ENCODE measurements around the gene MRNIP.
A peak's percentile ranks its signal among the peaks of the same experiment; 100 is the strongest.

The MRNIP gene

DNA sequence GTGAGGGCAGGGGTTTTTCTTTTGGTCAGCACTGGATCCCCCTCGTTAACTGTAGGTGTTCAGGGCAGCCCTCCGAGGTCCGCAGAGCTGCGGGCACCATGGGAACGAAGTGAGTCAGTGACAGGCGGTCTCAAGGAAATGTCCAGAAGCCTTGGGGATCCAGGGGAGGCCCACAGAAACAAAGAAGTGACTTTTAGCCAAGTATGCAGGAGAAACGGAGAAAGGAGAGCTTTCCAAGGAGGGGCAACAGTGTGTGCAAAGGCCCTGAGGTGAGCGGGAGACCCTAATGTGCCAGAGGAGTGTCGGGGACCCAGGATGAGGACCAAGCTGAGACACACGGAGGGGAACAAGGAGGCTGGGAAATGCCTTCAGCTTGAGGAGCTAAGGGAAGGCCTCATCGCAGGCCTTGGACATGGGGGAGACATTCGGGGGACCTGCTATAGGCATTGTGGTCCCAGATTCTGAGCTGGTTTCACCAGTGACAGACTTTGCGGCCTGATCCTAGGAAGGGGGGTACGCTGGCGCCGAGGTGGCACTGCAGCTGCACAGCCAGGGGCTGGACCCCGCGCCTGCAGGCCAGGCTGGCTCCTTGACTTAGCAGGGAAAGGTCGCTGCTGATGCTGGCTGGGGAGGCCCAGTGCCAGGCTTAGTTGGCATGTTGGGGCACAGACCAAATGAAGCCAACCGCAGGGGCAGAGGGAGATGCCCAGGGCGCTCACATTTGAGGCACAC, 61.6 kb downstream of the MRNIP start:
- no peak for TF ChIP-seq CTCF (IDR thresholded peaks at IDR 0.05; ENCODE audit: extremely low read depth, insufficient read depth, missing control alignments)
- no peak for DNase-seq (ENCODE audit: low spot score)
- in situ Hi-C loops (cut with MboI; ENCODE audit: low pct_unique_long_range_greater_than_20kb, low sequenced_read_pairs, unreplicated experiment): loop anchor here (10.0 kb wide), 1 partner anchor 108 kb away; the partner anchor contains the start of gene TBC1D9B

DNA sequence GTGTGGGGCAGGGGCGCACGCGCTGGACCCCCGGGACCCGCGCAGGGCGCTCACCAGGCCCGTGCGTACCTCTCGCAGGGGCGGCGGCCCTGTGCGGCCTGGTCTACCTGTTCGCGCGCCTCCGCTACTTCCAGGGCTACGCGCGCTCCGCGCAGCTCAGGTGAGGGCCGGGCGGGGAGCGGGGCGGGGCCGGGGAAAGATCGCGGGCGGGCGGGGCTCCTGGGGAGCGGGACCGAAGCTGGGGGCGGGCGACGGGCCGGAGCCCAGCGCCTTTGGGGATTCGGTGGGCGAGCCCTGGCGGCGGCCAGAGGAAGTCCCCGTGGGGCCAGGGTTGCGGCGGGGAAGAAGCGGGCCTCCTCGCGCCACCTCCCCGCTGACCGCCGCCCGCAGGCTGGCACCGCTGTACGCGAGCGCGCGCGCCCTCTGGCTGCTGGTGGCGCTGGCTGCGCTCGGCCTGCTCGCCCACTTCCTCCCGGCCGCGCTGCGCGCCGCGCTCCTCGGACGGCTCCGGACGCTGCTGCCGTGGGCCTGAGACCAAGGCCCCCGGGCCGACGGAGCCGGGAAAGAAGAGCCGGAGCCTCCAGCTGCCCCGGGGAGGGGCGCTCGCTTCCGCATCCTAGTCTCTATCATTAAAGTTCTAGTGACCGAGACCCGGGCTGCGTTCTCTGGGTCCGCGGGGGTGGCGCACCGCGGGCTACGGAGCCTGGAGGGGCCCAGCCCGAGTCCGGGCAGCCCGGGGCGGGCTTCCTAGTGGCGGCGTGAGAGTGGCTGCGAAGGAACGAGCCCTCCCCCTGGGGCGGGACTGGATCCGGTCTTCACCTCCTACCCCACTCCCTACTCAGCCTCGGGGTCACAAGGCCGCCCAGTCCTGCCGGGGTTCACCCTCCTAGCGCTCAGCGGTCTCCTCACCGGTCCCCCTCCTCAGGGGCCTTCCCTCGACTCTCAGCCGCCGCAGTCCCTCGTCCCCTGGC, 62.5 kb downstream of the MRNIP start:
- in situ Hi-C loops (cut with MboI; ENCODE audit: low pct_unique_long_range_greater_than_20kb, low sequenced_read_pairs, unreplicated experiment): loop anchor here (10.0 kb wide), 1 partner anchor 109 kb away; the partner anchor contains the start of gene TBC1D9B
- DNase-seq (ENCODE audit: low spot score): peak; percentile 88
- TF ChIP-seq CTCF (IDR thresholded peaks at IDR 0.05; ENCODE audit: extremely low read depth, insufficient read depth, missing control alignments): peak; percentile 94

- in situ Hi-C loops (cut with MboI; ENCODE audit: low pct_unique_long_range_greater_than_20kb, low sequenced_read_pairs, unreplicated experiment): loop anchor here (10.0 kb wide), 1 partner anchor 110 kb away; the partner anchor contains the start of gene TBC1D9B
- no peak for TF ChIP-seq CTCF (IDR thresholded peaks at IDR 0.05; ENCODE audit: extremely low read depth, insufficient read depth, missing control alignments)
- DNase-seq (ENCODE audit: low spot score): no peak
Observed at GRCh38 chr5:179795049-179795862, 63.4 kb downstream of the MRNIP start.

- no peak for TF ChIP-seq CTCF (IDR thresholded peaks at IDR 0.05; ENCODE audit: extremely low read depth, insufficient read depth, missing control alignments)
- in situ Hi-C loops (cut with MboI; ENCODE audit: low pct_unique_long_range_greater_than_20kb, low sequenced_read_pairs, unreplicated experiment): loop anchor here (10.0 kb wide), 1 partner anchor 110 kb away; the partner anchor contains the start of gene TBC1D9B
- DNase-seq (ENCODE audit: low spot score): no peak
Observed at GRCh38 chr5:179794575-179794974, 64.0 kb downstream of the MRNIP start.

GRCh38 chr5:179794171-179794570, 64.4 kb downstream of the MRNIP start:
- no peak for DNase-seq (ENCODE audit: low spot score)
- in situ Hi-C loops (cut with MboI; ENCODE audit: low pct_unique_long_range_greater_than_20kb, low sequenced_read_pairs, unreplicated experiment): loop anchor here (10.0 kb wide), 1 partner anchor 111 kb away; the partner anchor contains the start of gene TBC1D9B
- no peak for TF ChIP-seq CTCF (IDR thresholded peaks at IDR 0.05; ENCODE audit: extremely low read depth, insufficient read depth, missing control alignments)

Measured in GM13977 (cell line).